D721Med (cell line): Measurements from ENCODE around the gene TDRD10.

Experiments
- DNase-seq: peaks from one replicate; pipeline ENCODE4 v3.0.0; 2011; ENCODE audit warnings: low spot score; ENCODE audit not compliant: insufficient read length
- FAIRE-seq: peaks from 2 replicates; lab custom pipeline; 2011; peaks lifted over from hg19 to GRCh38; lab: Jason Lieb, UNC
- TF ChIP-seq, protein P1 (sequence below): IDR thresholded peaks from 2 replicates; pipeline ENCODE4 v1.5.1; 2012; ENCODE audit warnings: mild to moderate bottlenecking, control low read depth; ENCODE audit not compliant: insufficient read depth; ENCODE audit errors: missing control alignments

The TDRD10 gene

DNA sequence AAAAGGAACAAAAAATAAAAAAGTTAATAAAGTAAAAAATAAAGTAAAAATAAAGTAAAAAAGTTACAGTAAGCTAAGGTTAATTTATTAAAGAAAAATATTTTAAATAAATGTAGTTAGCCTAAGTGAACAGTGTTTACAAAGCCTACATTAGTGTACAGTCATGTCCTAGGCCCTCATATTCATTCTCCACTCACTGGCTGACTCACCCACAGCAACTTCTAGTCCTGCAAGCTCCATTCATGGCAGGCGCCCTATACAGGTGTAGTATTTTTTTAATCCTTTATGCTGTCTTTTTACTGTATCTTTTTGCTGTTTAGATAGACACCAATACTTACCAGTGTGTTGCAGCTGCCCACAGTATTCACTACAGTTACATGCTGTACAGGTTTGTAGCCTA, 93.6 kb downstream of the TDRD10 start:
- FAIRE-seq (no peak), DNase-seq (no peak)
- TF ChIP-seq, protein P1, sequence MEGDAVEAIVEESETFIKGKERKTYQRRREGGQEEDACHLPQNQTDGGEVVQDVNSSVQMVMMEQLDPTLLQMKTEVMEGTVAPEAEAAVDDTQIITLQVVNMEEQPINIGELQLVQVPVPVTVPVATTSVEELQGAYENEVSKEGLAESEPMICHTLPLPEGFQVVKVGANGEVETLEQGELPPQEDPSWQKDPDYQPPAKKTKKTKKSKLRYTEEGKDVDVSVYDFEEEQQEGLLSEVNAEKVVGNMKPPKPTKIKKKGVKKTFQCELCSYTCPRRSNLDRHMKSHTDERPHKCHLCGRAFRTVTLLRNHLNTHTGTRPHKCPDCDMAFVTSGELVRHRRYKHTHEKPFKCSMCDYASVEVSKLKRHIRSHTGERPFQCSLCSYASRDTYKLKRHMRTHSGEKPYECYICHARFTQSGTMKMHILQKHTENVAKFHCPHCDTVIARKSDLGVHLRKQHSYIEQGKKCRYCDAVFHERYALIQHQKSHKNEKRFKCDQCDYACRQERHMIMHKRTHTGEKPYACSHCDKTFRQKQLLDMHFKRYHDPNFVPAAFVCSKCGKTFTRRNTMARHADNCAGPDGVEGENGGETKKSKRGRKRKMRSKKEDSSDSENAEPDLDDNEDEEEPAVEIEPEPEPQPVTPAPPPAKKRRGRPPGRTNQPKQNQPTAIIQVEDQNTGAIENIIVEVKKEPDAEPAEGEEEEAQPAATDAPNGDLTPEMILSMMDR, result no peak
